Tibial nerve (tissue), 3 donors: ENCODE measurements around the gene SLIT3.

Experiments used
- CTCF ChIP-seq, 5 experiments: fragments of 200-600 bp in 3 of 5; fragments of 450-650 bp in 2 of 5; sonication (generic) in 3 of 5; IDR thresholded peaks; one replicate each; pipeline ENCODE4 v1.5.1; 2016 to 2019; ENCODE audit warnings: antibody characterized with exemption in 5 of 5, mild to moderate bottlenecking in 3 of 5, moderate library complexity in 2 of 5
- POLR2A ChIP-seq, 2 donors: fragments of 450-650 bp; IDR thresholded peaks; one replicate each; pipeline ENCODE4 v1.6.1; 2017; ENCODE audit warnings: antibody characterized with exemption in 2 of 2, mild to moderate bottlenecking in 2 of 2, moderate library complexity in 2 of 2

DNA sequence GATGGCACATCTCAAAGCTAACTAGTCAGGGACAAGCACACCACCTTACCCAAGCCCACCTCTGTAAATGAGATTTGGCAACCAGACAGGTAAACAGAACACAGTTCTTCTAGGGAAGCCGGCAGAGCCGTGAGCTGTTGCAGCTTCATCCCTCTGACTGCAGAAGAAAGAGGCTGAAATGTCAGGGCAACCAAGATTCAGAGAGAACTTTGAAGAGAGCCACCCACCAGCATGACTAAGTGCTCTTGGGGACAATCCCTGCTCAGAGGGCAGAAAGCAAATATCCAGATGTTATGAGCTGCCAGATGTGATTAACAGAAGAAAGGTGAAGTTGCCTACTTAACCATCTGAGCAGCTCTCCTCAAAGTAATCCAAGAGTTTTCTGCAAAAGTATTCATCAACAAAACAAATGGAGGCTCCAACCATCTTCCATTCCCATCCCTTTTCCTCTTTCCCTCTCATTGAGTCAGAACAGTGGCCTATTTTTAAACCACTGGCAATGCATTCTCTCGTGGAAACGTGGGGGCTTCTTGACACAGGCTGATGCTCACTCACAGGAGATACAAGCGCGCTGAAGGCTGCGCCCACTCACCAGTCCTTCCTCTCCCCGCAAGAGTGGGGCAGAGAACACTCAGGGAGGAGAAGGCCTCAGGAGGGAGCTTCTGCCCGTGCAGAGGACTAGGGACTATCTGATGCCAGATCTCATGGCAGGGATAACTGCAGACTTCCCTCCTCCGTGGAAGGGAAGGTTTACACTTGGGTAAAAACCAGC is 57.1 kb downstream of the SLIT3 start:
- TF ChIP-seq CTCF (IDR thresholded peaks at IDR 0.05) (no peak), POLR2A (IDR thresholded peaks at IDR 0.05) (no peak)
